ENCODE measurements around the gene CELA2A. TPM values are rescaled to one million over a fixed set of nuclear protein-coding genes. Genes with fewer than 3 reads are reported as not detected.
"Not testable (repeated sequence)": the region's sequence is repeated elsewhere in the genome, so short reads cannot be mapped to it uniquely, and the experiment has no call there.

The CELA2A gene
- total RNA-seq, 4 donors from 2014 or later: not detected

DNA sequence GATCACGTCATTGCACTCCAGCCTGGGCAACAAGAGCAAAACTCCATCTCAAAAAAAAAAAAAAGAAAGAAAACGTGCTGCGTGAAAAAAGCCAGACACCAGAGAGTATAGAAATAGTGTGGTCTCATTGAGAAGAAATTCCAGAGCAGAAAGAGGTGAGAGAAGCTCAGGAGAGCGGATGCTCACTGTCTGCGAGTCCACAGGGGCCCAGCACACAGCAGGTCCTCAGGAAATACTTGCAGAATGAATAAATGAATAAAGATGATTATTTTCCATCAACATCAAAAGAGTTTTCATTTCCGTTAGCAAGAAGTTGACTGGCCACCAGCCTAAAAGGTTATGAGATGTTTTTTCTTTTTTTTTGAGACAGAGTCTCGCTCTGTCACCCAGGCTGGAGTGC lies 53.1 kb downstream of the CELA2A start:
- DNase-seq (ENCODE audit: low spot score in 2 of 2): peak in 1 of 2 donors; percentile 20
- intact Hi-C loops (cut with DNase I; ENCODE audit: low total_unique reads): no loop called here
- no peak overlapping the region for H3K4me3 ChIP-seq (ENCODE audit: low read depth, poor library complexity, severe bottlenecking)
- WGBS, 2 donors: 79 to 90% methylated on average over 7 of the region's 7 CpGs
- TF ChIP-seq, protein P1, sequence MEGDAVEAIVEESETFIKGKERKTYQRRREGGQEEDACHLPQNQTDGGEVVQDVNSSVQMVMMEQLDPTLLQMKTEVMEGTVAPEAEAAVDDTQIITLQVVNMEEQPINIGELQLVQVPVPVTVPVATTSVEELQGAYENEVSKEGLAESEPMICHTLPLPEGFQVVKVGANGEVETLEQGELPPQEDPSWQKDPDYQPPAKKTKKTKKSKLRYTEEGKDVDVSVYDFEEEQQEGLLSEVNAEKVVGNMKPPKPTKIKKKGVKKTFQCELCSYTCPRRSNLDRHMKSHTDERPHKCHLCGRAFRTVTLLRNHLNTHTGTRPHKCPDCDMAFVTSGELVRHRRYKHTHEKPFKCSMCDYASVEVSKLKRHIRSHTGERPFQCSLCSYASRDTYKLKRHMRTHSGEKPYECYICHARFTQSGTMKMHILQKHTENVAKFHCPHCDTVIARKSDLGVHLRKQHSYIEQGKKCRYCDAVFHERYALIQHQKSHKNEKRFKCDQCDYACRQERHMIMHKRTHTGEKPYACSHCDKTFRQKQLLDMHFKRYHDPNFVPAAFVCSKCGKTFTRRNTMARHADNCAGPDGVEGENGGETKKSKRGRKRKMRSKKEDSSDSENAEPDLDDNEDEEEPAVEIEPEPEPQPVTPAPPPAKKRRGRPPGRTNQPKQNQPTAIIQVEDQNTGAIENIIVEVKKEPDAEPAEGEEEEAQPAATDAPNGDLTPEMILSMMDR (IDR thresholded peaks at IDR 0.05): no peak
- TF ChIP-seq POLR2A (IDR thresholded peaks at IDR 0.05): no peak

GRCh38 chr1:15510611-15511405 lies 54.3 kb downstream of the CELA2A start:
- no peak for TF ChIP-seq POLR2A (IDR thresholded peaks at IDR 0.05)
- TF ChIP-seq, protein P1 (IDR thresholded peaks at IDR 0.05): no peak
- DNase-seq (ENCODE audit: low spot score in 2 of 2): peak in 1 of 2 donors; percentile 78
- H3K4me3 ChIP-seq (ENCODE audit: low read depth, poor library complexity, severe bottlenecking): no peak overlapping the region
- intact Hi-C loops (cut with DNase I; ENCODE audit: low total_unique reads): no loop called here
- WGBS, 2 donors: 89 to 92% methylated on average over 8 of the region's 8 CpGs

- no peak overlapping the region for H3K4me3 ChIP-seq (ENCODE audit: low read depth, poor library complexity, severe bottlenecking)
- intact Hi-C loops (cut with DNase I; ENCODE audit: low total_unique reads): no loop called here
- DNase-seq (ENCODE audit: low spot score in 2 of 2): peak in 1 of 2 donors; percentile 17
- 83 to 92% methylated on average over 4 of the region's 4 CpGs for WGBS, 2 donors
- TF ChIP-seq POLR2A (IDR thresholded peaks at IDR 0.05): no peak
- TF ChIP-seq, protein P1 (IDR thresholded peaks at IDR 0.05): no peak
Measured at GRCh38 chr1:15513192-15513591, 56.7 kb downstream of the CELA2A start.

DNA sequence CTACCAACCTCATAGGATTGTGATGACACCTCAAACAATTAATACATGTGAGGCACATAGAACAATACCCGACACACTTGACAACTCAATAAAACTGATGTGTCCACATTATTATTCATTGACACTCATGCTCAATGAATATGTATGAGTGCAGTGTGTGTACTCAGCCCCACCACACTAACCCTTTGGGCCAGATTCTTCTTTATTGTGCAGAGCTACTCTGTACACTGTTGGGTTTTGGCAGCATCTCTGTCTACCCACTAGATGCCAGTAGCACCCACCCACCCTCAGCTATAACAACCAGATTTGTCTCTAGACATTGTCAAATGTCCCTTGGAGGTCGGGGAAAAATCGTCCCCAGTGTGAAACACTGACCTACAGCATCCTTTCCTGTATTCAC lies 57.4 kb downstream of the CELA2A start:
- DNase-seq (ENCODE audit: low spot score in 2 of 2): peak in 1 of 2 donors; percentile 21
- 85 to 92% methylated on average over 3 of the region's 3 CpGs for WGBS, 2 donors
- intact Hi-C loops (cut with DNase I; ENCODE audit: low total_unique reads): no loop called here
- no peak for TF ChIP-seq POLR2A (IDR thresholded peaks at IDR 0.05)
- TF ChIP-seq, protein P1 (IDR thresholded peaks at IDR 0.05): no peak
- no peak overlapping the region for H3K4me3 ChIP-seq (ENCODE audit: low read depth, poor library complexity, severe bottlenecking)

- 94% methylated on average over 5 of the region's 5 CpGs for WGBS, 2 donors
- H3K4me3 ChIP-seq (ENCODE audit: low read depth, poor library complexity, severe bottlenecking); intact Hi-C loops (cut with DNase I; ENCODE audit: low total_unique reads): not testable (repeated sequence)
- peak in 1 of 2 donors; percentile 36 for DNase-seq (ENCODE audit: low spot score in 2 of 2)
Measured at GRCh38 chr1:15514557-15514956, 58.0 kb downstream of the CELA2A start.

DNA sequence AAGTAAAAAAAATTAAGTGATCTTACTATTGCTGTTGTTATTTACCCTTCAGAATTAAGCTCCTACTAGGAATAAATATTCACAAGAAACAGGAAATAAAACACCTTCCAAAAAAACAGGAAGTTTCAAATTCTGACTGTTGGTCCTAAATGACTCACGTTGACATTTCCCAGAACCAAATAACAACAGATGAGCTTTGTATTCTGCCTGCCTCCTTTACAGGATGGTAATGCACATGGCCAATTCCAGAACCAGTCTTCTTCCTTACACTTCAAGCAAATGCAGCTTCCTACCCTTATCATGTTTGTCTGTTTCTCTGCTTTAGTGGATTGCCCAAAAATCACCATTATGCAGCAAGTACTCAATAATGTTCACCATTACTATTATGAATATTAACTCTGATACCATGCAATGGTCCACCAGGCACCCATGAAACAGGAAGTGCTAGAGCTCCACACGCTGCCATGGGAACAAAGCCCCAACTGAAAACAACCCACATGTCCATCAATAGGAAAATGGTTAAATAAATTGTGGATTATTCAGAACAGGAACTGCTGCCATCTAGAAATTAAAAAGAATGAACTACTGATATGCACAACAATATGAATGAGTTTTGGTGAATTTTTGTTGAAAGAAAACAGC lies 58.6 kb downstream of the CELA2A start:
- WGBS, 2 donors: 62 to 71% methylated on average over 2 of the region's 2 CpGs
- DNase-seq (ENCODE audit: low spot score in 2 of 2): no peak
- intact Hi-C loops (cut with DNase I; ENCODE audit: low total_unique reads): no loop called here
- no peak overlapping the region for H3K4me3 ChIP-seq (ENCODE audit: low read depth, poor library complexity, severe bottlenecking)
- no peak for TF ChIP-seq POLR2A (IDR thresholded peaks at IDR 0.05)
- TF ChIP-seq, protein P1 (IDR thresholded peaks at IDR 0.05): no peak

All from lower leg skin (tissue), 4 donors.